ENCODE results near the gene FILIP1L.

FILIP1L gene

DNA sequence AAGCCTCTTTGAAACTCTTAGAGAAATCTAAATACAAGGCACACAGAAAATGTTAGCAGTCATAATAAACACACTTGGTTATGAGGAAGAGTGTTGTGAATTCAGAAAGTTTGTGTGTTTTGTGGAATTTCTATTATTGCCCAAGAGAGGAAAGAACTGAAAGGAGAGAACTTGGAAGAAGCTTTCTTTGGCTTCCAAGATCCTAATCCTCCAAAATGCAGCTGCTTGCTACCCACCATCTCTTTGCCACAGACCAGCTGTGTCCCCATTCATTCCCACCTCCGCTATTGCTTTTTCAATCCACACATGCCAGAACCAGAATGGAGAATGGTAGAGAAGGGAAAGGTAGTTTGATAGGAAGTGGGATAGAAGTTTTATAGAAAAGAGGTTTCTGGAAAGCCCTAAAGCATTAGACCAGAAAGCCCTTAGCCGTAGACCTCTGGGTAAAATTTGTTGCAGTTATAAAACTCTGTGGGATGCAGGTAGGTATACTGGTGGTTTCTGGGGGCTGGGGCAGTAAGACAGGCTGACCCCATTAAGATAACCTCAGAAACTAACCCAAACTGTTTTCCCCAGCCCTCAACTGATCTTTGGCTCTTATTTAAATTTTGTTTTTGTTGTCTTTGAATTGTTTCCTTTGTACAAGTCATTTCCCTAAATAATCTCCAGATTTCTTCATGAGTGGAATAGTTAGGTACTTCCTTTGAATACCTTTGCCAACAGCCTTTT, 108.5 kb downstream of the FILIP1L start:
- no peak for DNase-seq

DNA sequence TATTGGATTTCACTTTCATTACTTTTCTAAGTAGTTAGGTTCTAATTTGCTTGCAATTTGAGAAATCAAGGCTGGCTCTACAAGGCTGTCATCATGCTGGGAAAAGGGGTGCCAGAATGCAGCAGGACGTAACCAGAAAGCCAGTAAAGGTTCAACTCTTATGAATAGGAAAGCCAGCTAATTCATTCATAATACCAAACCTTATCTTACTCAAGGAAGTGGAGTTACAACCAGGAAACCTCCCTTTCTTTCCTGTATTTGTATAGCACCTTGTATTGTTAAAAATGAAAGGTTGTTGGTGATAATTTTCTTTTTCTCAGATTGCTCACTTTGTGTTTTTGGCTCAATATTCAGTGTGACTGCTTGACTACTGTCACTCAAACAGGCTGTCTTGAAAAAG, 109.4 kb downstream of the FILIP1L start:
- DNase-seq, result no peak

DNA sequence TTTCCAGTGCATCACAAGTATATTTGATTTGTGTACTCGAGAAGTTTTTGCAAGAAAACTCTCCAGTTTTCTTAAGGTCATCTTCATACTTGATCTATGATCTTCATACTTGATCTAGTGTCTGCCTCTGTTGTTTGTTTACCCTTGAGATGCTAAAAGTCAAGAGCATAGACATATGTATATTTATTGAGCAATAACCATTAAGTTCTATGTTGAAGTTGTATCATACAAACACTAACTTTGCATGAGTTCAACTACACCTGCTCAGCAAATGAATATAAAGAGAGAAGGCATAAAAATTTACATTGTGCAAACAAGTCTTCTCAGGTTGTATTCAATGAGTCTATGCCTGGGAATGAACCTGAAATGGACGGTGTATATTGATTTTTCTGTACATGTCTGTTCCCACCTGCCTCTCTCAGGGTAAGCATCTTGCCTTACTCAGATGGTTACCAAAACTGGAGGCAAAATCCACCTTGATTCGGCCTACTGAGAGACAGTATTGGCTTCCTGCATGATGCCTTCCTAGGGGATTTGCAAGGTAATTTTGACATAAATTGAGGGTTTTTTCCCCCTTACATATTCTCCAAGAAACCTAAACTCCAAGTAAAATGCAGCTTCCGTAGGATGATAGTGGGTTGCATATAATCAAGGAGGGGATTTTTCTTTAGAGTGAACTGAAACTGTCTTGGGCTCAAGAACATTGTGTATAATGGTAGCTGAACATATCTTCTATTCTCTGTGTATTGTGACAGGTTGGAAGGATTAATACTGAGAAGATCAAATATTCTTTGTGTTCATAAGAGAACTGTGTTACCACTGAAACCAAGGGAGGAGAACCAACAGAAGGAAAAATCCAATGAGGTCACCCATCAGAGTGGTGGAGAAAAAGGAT, 110.4 kb downstream of the FILIP1L start:
- no peak for DNase-seq

DNA sequence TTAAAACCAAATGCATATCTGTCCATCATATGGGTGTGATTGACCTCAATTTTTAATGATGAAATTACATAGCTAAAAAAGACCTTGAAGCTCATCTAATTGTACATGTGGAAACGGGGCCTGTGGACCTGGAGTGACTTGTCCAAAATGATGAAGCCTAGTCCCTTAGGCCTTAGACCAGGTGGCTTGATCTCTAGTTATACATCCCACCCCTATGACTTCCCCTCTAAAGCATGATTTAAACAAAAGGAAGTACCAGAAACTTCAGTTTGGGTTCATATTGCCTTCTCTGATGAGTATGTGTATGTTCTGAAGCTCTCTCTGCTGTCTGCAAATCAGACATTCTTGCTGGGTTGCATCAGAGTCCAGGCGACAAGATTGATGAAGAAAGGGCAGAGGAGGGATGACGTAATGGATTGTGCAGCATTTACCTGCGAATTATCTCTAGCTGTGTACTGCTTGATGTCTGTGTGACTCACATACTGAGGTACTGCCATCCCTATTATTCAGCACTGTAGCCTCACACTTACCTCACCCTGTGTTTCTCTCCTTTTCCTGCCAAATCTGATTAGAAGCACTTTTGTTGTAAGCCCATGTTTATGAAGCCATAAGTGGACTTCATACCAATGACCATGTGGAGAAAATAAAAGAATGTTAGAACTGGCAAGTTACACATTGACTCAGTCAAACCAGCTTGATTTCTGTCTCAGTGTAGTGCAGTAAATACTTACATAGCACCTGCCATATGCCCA, 111.5 kb downstream of the FILIP1L start:
- no peak for DNase-seq

DNA sequence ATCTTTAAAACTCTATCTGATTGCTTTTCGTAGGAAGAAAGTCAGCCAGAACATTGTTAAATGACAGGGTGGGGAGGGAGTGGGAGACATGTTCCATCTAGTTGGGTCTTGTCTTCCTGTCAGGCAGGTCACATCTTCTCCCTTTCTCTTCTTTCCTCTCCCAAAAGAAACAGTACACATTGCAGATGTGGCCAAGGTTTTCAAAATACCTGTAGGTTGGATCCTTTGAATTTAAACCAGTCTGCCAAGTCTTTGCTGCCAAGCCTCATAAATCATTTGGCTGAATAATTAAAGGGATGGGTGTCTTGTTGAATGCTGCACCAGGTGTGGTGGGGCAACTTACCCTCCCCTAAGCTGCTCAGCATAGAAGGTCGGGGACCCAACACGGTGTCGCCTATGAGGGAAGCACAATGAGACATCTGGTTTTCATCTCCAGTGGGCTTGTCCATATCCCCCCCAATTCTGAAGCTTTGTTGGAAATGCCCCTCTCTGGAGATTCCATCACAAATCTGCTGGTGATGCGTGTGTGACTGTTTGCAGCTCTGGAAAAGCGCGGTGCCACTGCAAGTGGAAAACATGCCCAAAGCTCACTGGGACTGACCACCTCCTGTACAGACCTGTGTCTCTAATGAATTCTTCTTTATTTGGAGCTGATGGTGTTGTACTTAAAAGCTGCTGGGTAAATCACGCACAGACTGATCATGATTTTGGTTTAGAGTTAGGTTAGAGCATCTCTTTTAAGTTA, 112.6 kb downstream of the FILIP1L start:
- DNase-seq, result no peak

DNA sequence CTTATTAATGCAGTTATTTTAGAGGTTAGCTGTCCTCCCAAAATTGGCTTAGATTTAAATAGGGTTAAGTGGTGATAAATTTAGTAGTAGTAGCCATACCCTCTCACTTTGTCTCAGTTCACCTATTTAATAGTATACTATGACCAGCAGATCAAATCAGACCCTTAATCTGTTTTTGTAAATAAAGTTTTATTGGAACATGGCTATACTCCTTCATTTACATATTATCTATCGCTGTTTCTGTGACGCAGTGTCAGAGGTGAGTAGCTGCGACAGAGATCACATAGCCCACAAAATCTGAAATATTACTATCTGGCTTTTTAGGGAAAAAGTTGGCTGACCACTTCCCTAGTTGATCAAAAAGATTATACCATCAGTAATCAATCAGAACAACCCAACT, 113.2 kb downstream of the FILIP1L start:
- DNase-seq, result no peak

DNA sequence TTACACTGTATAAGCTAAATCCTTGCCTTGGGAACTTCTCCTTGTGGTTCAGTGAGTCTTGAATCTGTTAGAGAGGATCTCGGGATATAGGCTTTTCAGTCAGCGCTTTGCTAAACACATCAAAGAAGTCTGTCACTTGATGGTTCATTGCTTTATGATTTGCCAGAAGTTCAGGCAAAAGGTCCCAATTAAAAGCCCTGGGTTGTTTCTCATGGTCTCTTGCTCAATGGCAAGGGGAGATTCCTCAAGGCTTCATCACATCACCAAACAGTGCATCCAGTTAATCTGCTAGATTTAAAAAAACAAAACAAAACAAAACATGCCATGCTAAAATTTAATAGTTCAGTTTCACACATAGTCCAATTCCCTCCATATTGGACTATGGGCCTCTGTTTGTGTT, 114.8 kb downstream of the FILIP1L start:
- no peak for DNase-seq

DNA sequence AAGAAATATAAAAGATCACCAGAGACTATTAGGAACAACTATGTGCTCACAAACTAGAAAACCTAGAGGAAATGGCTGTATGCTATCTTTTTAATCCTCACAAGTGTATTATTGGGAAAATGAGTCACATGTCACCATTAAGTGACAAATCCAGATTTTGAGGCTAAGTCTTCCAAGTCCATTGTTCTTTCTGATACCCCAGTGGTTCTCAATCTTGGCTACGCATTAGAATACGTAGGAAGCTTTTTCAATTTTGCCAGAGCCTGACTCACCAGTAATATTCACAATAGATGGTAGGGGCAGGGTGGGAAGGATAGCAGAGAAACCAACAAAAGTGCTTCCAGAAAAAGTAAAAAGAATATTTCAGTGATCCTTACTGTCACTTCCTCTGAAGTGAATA, 117.0 kb downstream of the FILIP1L start:
- DNase-seq, result no peak

DNA sequence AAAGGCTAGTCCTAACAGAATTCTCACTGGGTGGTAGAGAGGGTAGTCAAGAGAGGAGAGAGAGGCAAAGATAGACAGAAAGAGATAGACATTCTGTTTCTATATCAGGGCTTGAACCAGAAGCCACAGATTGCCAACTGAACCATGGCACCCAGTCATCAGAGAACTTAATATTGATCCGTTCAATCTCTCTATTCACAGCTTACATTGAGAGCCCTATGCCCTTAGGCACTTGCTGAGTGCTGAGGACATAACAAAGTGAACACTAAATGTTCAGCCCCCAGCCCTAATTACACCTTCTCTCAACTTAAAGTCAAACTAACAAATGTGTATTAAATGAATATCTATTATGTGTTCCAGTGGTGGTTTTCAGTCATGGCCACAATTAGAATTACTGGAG, 124.1 kb downstream of the FILIP1L start:
- no peak for DNase-seq

DNA sequence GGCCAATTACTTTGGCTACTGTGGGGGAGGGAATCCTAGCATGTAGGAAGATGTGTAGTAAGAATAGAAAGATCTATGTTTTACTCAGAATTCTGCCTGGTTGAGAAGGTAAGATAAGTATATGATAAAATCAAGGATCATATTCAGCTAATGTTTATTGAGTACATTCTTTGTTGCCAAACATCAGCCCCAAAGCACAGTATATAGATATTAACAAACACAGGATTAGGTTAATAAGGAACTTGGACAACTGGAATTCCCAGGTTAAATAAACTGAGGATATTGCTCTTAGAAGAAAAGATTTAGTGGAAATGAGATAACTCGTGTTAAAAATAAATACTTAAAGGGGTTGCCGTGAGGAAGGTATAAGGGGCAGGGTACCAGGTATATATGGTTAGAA, 129.6 kb downstream of the FILIP1L start:
- DNase-seq, result no peak

DNA sequence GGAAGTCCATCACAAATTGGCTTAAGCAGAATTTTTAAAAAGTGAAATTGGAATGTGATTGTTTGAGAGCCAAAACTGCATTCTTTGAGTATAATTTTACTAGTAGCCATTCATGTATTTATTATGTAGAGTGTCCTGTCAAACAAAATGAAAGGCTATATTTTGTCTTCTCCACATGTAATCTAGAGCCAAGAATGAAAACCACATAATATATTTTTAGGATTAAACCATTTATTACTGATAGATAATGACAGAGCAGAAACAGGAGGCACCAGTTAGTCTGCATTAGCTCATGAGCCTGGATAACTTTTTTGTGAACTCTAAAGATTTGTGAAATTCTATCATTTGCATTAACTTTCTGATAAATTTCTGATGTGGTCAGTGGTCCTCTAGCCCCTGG, 130.2 kb downstream of the FILIP1L start:
- no peak for DNase-seq

DNA sequence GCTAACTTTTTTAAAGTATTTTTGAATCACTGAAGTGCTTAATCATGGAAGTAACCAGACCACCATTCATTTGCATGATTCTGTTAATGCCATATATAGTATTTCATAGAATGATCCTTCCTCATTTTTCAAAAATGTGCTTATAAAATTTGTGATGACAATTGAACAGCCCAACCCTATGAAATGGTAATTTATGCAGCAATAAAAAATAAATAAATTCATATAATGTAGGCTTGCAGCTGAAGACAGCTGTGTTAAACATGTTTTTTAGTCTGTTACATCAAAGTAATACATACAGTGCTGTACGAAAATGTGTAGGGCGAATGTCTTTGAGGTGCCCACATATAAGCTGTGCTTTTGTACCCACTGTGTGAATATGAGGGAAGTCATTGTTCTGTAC, 131.7 kb downstream of the FILIP1L start:
- DNase-seq, result no peak

DNA sequence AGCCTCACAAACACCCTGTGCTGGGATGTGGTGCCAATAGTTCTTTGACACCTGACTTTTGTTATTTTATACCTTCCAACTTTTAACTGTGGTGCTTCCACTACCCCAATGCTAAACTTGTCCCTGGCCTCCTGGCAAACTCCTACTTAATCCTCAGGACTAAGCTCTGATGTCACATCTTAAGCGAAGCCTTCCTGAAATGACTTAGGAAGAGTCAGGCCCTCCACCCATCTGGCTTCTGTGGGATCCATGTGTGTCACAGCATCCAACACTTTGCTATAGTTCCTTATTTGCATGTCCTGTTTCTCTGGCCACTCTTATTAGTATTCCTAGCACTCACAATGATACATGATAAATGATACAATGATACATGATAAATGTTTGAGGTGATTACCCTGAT, 133.2 kb downstream of the FILIP1L start:
- no peak for DNase-seq

DNA sequence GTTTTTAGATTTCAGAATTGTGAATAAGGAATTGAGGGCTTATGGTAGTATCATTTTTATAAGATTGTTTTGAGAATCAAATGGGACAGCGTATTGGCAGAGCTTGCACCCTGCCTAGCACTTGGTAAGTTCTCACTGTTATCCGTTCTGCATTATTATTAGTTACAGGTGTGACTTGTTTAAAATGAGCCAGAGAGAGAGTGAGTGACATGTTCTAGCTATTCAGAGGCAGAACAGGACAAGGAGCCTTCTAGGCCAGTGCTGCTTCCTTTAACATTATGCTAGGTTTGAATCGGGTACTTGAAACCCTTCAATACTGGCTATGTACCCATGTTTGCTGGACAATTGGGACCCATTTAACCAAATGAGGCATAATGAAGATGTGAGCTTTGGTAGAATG, 133.7 kb downstream of the FILIP1L start:
- DNase-seq, result no peak

DNA sequence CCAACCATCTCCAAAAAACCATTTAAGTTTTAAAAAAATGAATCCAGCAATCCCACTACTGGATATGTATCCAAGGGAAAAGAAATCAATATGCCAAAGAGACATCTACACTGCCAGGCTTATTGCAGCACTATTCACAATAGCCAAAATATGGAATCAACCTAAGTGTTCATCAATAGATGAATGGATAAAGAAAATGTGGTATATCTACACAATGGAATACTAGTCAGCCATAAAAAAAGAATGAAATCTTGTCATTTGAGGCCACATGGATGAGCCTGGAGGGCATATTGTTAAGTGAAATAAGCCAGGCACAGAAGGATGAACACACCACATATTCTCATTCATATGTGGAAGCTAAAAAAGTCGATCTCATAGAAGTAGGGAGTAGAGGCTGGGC, 136.1 kb downstream of the FILIP1L start:
- DNase-seq, result no peak

DNA sequence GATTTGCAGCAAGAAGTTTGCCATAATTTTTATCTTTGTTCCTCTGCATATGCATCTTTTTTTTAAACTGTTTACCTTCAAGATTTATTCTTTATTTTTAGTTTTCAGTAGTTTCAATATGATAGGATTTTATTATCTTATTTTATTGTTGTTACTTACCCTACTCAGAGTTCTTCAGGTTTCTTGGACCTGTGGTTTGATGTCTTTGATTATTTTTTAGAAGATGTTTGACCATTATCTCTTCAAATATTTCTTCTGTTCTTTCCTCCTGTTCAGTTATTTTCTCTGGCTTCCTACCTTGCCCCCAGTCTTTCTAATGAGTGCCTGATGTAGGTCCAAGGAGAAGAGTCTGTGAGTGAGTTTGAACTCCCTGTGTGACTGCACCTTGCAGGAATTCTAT, 137.7 kb downstream of the FILIP1L start:
- DNase-seq, result no peak

DNA sequence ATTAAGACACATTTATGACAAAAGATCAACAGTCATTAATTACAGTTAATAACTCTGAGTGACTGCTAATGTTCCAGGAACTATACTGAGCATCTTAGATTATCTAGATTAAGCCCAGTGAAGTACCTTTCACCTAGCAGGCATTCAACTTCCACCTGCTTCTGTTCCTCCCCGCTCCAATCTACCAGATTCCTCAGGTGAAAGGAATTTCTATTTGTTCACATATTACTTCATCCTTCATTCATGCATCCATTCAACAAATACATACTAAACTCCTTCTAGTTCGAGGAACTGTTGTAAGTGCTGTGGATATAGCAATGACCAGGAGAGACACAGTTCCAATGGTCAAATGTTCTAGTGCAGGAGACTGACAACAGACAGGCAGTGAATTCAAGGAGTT, 139.3 kb downstream of the FILIP1L start:
- no peak for DNase-seq

DNA sequence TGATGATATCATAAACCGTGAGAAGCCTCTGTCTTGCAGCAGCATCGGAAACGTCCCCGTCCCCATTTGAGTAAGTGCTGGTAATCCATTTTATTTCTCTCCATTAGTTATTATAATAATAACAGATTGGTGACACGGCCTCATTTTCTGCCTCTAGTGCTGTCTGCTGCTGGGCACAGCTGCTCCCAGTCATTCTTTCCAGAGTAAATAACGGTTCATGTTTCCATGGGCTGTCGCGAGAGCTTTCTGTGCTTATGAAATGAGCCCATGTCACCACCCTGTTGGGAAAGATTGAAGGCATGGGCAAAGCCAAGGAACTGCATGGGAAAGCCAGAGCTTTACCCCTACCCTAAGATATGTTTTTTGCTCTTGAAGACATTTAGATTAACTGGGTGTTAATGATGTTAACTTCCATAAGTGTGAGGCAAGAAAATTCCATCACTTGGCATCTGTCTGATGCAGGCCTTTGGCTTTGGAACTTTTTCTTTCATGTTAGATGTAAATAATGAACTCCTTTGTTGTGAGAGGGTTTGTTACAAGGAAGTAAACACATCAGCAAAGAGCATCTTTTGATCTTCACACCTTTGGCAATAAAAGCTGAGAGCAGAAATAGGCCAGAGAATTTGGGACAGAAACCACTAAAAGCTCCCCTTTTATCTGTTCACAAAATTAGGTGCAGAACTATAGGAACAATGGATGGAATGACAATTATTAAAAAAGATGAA, 141.8 kb downstream of the FILIP1L start:
- DNase-seq, result peak; percentile 28

DNA sequence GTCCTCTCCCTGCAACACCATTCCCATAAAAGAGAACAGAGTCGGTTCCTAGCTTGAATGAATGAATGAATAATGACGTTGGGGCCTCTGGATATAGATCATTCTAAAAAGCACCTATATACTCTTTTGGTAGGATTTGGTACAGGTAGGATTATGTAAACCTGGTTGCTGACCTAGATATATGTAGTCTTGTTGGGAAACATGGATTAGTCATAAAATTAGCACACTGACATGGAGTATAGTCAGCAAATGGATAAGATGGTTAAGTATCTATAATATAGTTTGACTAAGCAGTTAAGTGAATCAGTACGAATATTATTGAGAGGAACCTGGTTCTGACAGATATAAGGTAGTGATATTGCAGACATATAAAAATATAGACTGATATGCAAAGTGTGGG, 142.5 kb downstream of the FILIP1L start:
- DNase-seq, result no peak

DNA sequence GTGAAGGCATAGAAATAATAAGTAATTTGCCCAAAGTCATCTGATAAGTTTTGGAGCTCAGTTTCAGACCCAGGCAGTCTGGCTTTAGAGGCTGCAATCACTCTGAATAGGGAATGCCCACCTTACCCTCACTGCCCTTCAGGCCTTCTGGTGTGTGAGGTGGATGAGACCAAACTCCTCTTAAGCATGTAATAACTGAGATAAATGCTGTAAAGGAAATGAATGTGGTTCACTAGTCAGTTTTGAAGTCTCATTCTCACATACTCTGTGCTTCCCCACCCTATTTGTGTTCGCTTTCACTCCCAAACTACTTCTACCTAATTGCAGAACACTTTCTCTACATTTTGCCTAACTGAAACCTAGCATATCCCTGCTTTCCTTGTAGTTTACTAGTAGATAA, 144.1 kb downstream of the FILIP1L start:
- no peak for DNase-seq

DNA sequence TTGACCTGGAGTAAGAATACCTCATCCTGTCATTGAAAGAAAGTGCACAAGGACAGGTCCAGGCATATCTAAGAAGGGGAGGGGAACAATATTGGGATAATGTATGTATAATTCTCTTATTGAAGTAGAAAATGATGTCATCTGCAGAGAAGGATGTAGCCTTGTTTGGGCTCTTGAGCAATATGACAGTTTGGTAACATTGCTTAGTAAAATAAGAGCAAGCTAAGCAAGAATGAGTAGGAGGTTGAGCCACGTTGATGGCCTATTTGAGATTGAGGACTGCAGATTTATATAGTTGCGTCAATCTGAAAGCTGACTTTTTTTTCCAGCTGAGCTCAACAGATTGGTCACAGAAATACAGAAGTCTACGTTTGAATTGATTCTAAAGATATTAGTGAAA, 145.2 kb downstream of the FILIP1L start:
- no peak for DNase-seq

DNA sequence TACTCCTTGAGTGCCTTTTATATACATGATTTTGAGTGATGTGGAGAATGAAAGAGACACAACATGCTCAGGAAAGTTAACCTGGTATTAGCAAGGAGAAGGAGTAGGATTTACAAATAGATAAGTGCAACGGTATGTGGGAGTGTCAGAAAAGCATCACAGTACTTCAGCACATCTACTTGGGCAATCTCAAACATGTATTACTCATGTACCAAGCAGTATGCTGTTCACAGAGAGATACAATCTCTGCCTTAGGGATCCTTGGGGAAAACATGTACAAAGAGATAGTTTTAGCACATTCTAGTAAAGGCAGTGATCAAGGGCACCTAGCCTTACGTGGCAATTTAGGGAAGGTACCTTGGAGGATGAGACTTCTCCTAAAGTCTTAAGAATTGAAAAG, 146.5 kb downstream of the FILIP1L start:
- DNase-seq, result no peak

All from NCI-H1694 (cell line).